Hematopoietic multipotent progenitor cell treated with erythropoietin and hydrocortisone succinate and interleukin-3 and kit ligand, for 4 days (in vitro differentiated cells): ENCODE measurements around the gene MARK3.

Experiments
- DNase-seq: peaks from one replicate; pipeline ENCODE4 v3.0.0-alpha.2; 2015

MARK3 gene

DNA sequence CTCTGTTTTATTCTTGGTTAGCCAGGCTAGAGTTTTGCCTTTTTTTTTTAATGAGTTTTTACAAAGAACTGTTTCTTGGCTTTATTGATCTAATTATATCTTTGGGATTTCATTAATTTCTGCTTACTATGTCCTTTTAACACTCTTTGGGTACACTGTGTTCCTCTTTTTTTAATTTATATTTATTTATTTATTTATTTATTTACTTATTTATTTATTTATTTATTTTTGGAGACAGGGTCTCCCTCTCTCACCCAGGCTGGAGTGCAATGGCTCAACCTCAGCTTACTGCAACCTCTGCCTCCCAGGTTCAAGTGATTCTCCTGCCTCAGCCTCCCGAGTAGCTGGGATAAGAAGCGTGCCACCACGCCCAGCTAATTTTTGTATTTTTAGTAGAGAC lies 15.1 kb upstream of the MARK3 start:
- DNase-seq, result no peak

DNA sequence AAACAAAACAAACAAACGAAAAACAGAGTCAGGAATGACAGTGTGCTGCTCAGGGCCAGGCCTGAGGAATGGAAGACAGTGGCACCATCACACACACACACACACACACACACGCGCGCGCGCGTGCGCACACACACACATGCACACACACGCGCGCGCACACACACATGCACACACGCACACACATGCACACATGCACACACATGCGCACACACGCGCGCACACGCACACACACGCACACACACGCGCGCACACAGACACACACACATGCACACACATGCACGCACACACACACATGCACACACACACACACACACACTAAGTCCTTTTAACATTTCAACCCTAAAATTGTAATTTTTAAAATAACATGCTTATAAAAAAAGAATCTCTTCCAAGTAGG lies 13.2 kb upstream of the MARK3 start:
- DNase-seq, result no peak

DNA sequence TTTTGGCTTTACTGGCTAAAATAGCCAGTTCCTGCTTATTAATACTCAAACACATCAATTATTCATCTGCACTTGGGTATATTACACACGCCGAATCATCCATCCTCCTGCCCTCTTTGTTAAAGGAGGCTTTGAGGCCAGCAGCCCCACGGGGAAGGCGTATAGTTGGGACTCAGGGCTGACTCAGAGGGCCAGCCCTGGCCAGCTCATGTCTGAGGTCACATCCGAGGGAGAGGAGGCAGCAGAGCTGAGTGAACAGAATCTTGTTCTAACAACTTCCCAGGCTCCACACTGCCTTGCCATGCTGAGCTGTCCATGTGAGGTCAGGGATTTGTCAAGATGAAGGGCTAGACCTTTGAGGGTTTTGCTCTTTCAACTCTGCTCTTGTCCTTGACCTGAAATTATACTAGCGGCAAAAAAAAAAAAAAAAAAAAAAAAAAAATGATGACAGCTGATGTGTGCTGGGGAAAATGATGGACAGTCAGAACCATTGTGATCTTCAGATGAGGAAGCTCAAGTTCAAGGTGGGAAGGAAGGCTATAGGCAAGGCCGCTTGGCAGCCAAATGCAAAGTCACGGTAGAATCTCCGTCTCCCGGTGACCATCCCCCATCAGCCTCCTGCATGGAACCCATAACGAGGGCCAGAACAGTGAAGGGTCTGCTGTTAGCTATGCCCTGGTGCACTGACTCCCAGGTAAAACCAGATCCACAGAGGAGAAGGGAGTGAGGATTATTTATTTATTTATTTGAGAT lies 12.5 kb upstream of the MARK3 start:
- DNase-seq, result peak; percentile 49

DNA sequence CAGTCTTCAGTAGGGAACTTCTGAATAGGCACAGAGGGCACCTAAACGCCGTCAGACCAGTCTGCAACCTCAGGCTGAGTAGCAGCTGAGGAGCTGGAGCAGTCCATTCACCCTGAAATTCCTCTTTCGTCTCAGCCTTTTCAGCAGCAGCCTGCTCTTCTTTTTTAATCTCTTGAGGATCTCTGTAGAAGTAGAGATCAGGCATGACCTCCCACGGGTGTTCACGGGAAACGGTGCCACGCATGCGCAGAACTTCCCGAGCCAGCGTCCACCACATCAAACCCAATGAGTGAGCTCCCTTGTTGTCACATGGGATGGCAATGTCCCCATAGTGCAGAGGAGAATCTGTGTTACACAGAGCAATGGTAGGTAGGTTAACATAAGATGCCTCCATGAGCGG lies 11.1 kb upstream of the MARK3 start:
- DNase-seq, result no peak

DNA sequence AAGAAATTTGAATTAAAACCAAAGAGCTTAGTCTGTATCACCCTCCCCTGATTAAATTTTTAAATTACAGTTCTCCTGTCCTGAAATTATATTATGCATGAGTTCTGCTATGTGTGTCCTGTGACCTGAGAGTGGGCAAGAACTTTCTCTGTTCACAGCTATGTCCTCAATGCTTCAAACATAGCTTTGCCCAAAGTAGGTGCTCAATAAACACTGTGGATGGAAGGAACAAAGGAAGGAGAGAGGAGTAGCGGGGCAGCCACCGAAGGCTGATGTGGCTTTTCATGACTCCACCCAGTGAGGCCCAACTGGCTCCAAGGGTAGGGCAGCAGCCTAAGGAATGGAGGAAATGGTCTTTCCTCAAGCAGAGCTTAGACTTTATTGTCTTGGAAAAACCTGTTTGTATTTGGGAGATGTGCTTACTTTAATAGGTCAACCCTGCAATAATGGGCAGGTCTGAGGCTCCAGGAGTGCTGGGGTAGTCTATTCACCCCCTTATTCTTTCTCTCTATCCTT lies 7.6 kb upstream of the MARK3 start:
- DNase-seq, result no peak

DNA sequence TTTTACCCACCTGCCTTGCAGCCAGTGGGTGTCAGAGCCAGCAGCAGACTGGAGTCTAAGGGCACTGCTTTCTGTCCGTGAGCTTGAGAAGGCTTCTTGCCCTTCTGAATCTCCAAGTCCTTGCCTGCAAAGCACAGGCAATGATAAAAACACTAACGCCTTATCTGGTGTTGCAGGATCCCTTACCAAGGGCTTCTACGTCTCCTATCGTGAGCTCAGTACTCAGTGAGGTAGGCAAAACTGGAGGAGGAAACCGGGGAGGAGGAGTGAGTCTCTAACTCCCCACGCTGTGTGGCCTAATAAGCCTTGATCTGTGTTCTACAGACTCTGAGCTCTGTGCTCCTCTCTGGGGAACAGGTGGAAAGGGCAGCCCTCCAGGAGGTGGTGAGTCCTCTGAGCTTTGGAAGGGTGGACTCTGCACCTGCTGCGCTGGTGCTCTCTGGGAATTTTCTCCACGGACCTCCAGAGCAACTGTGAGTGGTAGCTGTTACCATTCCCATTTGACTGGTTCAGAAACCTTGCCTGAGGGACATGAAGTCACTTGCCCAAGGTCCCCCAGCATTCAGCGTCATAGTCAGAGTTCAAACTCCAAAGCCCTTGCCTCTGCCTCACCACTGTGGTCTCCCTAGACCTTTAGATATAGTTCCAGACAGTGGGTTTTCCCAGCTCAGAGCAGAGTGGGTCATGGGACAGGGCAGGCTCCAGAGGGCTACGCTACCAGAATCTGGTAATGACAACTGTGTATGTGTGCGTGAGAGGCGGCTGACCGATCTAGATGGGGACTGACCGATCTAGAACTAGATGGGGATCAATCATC lies 7.0 kb upstream of the MARK3 start:
- DNase-seq, result peak; percentile 97

DNA sequence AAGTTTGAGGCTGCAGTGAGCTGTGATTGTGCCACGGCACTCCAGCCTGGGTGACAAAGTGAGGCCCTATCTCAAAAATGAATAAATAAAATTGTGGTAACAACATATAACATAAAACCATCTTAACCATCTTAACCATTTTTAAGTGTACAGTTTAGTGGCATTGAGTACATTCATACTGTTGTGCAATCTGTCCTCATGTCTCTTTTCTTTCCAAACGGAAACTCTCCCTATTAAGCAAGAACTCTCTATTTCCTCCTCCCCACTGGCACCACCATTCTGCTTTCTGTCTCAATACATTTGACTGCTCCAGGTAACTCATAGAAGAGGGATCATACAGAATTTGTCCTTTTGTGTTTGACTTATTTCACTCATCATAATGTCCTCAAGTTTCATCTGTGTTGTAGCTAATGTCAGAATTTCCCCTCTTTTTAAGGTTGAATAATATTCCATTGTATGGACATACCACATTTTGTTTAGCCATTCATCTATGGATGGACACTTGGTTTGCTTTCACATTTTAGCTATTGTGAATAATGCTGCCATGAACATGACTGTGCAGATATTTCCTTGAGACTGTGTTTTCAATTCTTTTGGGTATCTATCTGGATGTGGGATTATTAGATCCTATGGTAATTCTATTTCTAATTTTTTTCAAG lies 4.4 kb upstream of the MARK3 start:
- no peak for DNase-seq

DNA sequence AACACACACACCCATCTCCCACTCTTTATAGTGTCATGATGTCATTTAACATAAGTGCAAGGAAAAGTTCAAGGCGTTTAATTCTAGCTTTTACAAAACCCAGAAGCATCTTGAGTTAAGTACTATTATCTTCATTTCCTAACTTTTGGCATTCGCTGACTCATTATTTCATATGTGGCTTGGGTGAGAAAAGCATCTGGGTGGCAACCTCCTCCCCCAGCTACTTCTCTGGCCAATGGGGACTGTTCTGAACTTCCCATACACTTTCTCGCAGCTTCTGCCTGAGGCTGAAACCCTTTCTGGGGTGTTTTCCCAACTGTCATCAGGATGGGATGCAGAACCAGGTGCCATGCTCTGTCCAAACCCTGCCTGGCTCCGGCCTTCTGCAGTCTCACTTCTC lies 2.8 kb upstream of the MARK3 start:
- DNase-seq, result peak; percentile 79

DNA sequence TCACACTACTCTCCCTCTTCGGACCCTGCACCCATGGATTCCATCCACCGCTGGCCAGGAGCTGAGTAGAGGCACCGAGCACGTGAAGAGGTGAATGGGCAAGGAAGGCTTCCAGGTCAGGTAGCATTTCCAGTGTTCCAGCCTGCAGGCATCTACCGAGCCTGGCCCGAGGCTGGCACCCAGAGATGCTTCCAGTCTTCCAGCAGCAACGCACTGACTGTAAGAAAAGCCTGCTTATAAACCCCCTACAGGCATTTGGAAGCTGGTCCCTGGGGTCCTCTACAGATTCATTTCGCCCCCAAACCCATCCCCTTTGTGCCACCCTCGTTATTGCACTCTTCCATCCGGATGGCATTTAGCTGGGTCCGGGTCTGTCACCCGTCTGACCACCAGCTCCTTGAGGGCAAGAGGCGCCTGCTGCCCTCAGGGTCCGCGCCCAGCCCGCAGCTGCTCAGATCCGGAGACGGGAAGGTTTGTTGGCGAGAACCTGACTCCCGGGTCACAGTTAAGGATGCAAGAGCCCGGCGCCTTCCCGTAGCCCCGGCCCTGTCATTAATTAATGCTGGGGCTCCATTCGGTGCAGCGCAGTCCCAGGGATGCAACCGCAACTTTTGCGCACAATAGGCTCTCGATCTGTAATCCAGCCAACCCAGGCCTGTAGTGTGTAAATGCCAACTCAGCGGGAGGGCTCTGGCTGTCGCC lies 614 bp upstream of the MARK3 start:
- DNase-seq, result no peak

DNA sequence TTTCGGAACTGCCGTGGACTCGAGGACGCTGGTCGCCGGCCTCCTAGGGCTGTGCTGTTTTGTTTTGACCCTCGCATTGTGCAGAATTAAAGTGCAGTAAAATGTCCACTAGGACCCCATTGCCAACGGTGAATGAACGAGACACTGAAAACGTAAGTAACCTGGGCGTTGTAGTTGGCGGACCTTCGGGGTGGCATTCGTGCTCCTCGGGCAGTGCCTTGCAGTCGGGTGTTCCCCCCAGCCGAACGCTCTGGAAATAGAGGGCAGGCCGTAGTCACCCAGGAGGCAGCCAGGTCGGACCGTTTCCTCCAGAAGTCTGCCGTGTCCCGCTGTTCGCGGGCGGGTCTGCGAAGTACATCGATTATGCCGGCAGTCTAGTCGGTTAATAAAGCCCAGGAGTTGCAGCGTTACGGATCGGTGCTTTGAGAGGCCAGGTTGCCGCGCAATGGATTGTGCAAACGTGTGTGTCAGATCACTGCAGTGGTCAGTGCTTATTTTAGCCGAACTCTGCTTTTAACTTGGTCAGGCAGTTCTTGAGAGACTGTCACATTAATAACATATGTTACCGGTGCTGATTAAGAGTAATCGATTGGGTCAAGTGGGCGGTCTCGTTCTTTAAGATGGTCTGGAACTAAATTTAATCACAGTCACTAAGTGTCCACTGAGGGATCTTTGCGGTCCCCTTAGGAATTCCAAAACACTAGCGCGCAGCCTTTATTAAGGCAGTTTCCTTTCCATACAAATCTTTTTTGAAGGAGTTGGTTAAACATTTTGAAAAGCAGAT lies 906 bp downstream of the MARK3 start:
- DNase-seq, result peak; percentile 51

DNA sequence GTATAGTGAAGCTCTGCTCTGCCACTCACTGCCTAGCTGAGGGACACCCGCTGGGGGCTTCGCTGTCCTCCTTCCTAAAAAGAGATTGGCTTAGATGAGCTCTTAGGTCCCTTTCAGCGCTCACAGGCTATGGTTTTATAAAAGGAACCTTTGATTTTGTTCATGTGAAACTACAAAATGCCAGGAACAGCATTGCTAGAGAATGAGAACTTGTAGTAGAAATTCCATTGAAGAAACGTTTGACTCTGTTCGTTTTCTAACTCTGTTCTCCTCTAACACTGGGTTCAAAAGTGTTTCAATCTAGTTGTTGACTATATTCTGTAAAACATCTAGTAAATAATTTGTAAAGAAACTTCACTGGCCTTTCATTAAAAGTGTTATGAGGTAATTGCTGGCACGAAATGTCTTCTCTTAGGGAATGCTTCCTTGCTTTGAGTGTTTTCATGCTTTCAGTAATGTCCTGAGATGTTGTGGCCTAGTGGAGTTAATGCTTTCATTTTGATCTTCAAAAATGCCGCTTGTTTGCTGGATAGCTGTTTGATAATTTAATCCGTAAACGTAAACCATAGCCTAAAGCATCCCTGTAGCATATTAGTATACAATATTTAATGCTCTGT lies 1.6 kb downstream of the MARK3 start:
- DNase-seq, result peak; percentile 36

DNA sequence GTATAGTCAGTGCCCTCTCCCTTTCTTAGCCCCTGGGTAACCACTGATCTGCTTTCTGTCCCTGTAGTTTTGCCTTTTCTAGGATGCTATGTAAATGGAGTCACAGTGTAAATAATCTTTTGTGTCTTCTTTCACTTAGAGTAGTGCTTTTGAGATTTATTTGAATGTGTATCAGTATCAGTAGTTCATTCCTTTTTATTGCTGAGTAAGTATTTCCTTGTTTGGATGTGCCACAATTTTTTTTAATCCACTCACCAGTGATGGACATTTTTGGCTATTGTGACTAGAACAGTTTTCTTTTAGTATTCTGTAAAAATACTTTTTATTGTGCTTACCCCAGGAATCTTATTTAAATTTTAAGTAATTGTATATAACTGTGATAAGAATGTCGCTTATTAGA lies 3.4 kb downstream of the MARK3 start:
- DNase-seq, result no peak

DNA sequence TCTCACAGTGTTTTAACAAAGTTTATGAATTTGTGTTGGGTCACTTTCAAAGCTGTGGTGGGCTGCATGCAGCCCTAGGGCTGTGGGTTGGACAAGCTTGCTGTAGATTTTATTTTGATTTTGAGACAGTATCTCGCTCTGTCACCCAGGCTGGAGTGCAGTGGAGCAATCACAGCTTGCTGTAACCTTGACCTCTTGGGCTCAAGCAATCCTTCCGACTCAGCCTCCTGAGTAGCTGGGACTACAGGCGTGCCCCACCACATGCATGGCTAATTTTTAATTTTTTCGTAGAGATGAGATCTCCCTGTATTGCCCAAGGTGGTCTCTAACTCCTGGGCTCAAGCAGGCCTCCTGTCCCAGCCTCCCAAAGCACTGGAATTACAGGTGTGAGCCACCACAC lies 5.4 kb downstream of the MARK3 start:
- DNase-seq, result no peak

DNA sequence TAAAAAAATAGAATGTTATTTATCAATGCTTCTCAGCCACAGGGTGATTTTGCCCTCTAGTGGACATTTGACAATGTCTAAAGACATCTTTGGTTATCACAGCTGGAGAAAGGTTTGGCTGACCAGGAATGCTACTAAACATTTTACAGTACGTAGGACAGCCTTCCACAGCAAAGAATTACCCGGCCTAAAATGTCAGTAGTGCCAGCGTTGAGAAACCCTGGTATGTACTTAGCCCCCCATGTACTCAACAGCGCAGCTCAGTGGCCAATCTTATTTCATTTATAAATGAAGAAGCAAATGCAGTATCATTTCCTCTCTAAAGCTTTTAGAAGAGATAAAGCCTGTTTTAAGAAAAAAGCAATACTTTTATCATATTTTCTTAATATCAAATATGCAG lies 5.8 kb downstream of the MARK3 start:
- peak; percentile 92 for DNase-seq

DNA sequence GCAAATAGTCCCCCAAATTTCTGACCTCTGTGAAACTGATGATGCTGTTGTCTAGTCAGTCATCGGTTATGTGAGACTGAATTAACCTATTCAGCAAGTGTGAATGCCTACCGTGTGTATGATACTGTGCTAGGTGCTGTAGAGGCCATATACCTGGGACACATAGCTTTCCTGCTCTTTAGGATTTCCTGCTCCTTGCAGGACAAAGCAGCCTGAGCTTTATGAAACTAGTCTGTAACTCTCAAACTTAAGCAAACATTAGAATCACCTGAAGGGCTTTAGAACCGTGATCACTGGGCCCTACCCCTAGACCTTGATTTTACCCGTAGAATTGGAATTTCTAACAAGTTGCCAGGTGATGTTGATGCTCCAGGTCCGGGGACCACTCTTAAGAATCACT lies 6.9 kb downstream of the MARK3 start:
- DNase-seq, result no peak

DNA sequence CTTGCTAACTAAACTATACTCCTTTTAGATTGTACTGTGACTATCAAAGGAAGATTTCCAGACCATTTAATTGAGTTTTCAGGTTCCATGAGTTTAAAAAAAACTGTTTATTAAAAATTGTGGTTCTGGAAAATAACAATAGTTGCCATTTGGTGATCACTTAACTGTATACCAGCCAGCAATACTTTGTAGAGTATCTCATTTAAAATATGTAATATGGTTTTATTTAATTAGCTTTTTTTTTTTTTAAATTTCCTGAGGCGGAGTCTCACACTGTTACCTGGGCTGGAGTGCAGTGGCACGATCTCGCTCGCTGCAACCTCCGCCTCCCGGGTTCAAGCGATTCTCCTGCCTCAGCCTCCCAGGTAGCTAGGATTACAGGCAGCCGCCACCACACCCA lies 7.4 kb downstream of the MARK3 start:
- DNase-seq, result no peak

DNA sequence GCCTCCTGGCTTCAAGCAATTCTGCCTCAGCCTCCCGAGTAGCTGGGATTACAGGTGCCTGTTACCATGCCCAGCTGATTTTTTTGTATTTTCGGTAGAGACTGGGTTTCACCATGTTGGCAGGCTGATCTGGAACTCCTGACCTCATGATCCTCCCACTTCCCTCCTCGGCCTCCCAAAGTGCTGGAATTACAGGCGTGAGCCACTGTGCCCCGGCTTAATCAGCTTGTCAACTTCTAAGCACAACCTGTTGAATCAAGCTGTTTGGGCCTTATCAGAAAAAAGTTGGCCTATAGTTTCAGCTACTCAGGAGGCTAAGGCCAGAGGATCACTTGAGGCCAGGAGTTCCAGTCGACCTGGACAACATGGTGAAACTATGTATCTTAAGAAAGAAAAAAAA lies 7.9 kb downstream of the MARK3 start:
- no peak for DNase-seq

DNA sequence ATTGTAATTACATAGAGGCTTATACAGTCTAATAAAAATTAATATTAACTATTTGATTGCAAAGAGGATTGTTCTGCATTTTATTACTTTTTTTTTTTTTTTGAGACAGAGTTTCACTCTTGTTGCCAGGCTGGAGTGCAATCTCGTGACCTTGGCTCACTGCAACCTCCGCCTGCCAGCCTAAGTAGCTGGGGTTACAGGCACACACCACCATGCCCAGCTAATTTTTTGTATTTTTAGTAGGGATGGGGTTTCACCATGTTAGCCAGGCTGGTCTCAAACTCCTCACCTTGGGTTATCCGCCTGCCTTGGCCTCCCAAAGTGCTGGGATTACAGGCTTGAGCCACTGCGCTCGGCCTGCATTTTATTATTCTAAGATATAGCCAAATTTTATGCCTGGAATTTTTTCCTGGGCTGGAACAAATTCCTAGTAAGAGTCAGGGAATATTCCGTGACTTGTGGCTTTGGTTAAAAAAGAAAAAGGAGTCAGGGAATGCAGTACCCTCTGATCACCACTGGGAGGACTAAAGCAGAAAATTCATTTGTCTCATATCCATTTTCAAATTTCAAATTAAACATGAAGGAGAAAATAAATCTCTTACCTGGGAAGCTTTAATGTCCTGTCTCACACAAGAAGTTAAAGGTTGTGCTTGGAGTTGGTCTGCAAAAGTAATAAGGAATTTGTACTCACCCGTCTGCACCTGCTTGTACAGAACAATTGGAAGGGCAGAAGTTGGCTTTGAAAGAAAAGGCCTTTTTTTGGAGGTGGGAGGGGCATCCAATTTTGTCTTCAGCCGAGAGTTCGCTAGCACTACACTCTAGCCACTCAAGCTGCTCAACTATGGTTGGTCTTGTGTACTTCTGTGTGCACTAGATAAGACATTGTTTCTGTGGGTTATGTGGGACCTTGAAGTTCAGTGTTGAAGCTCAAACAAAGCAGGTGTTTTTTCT lies 8.7 kb downstream of the MARK3 start:
- peak; percentile 95 for DNase-seq

DNA sequence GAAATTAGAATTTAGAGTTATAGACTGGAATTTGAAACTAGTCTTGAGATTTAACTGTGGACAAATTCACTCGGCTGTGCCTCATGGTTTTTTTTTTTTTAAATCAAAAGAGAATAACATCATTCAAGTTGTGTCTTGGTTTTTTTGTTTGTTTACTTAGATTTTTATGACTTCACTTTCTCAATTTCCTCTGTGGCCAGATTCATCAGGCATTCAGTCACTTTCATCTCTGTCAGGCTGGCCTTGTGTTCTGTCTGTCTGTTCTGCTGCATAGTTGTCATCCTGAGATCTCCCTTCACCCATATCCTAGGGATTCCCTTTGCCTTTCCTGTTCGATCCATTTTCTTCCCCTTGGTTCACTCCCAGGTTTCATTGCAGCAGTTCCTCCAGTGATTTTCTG lies 10.0 kb downstream of the MARK3 start:
- no peak for DNase-seq

DNA sequence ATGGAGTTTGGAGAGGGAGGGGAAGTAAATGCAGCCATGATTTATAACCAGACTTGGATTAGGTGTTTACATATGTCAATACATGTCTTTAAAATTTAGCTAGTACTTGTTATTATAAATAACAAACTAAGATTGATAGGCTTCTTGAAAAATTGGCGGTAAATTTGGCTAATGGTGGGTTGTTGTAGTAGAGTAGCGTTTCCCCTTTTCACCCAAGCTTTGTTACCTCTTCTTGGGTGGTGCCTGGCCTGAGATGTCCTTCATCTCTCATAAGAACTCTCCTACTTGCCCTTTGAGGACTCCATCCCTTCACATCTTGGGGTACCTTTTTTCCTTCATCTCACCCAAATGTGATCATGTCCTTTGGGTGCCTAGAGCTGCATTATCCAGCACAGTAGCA lies 11.2 kb downstream of the MARK3 start:
- no peak for DNase-seq
